Superior temporal gyrus (tissue), 1 donor: Measurements from ENCODE around the gene HSPA14.
"Not testable (repeated sequence)": the region's sequence is repeated elsewhere in the genome, so short reads cannot be mapped to it uniquely, and the experiment has no call there.

Experiments used
- DNase-seq: peaks from one replicate; pipeline ENCODE4 v3.0.0-alpha.2; 2016; ENCODE audit errors: extremely low spot score

The HSPA14 gene

GRCh38 chr10:14837757-14838581, at the start of gene HSPA14, which contains the start of the genes CDNF and MSANTD7:
HSPA14 (plus strand) TSS chr10:14838306; CDS start chr10:14838403, 97 bp downstream.
CDNF (minus strand) TSS chr10:14838037; CDS start chr10:14837946, 91 bp downstream.
MSANTD7 (plus strand) TSS chr10:14838306; CDS start chr10:14842285, 3,979 bp downstream.
- DNase-seq: peak; percentile 100

GRCh38 chr10:14798636-14799035, 39.5 kb upstream of the HSPA14 start:
- DNase-seq: no peak

GRCh38 chr10:14800397-14800796, 37.7 kb upstream of the HSPA14 start:
- no peak for DNase-seq

GRCh38 chr10:14801723-14802122, 36.4 kb upstream of the HSPA14 start:
- no peak for DNase-seq

DNA sequence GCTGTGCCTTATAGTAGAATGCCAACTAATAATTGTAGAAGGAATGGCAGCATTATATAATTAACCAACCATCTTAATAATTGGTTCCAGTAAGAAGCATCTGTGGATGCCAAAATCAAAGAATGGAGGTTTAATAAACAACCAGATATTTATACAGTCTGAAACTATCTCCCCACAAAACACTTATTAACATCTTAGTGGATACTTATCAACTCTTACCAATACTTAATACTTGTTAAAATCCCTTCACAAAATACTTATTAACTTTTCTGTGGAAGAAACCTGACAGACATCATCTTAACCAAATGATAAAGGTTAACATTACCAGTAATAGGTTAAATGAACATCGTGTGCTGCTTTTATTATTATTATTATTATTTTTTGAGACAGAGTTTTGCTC, 34.3 kb upstream of the HSPA14 start:
- no peak for DNase-seq

DNA sequence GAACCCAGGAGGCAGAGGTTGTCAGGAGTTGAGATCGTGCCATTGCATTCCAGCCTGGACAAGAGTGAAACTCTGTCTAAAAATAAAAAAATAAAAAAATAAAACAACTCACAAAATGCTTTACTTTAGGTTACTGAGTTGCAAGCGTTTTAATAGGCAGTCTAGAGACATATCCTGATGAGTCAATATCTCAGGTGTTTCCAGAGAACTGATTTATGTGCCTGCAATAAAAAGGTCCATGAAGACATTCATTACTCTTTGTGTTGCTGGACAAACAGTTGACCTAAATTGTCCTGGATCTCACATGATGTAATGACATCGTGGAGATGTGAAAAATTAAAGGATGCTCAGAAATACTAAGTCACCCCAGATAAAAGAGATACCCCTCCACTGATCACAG, 31.8 kb upstream of the HSPA14 start:
- DNase-seq: no peak

- no peak for DNase-seq
These were observed 26.8 kb upstream of the HSPA14 start for GRCh38 chr10:14810969-14811953.

DNA sequence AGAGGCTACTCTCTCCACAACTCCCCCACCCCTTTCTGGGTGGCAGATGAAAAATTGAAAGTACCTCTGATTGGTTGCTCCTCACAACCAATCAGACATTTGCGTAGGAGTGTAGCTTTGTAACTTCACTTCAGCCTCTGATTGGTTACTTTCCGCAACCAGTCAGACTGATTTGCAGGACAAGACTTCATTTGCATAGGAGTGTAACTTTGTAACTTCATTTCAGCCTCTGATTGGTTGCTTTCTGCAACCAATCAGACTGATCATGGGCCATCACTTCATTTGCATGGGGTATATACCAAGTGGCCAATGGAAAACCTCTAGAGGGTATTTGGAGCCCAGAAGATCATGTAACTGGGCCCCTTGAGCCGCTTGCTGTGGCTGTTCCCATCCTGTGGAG, 25.8 kb upstream of the HSPA14 start:
- DNase-seq: no peak

- no peak for DNase-seq
These were observed 22.4 kb upstream of the HSPA14 start for GRCh38 chr10:14815681-14816080.

- not testable (repeated sequence) for DNase-seq
These were observed 21.4 kb upstream of the HSPA14 start for GRCh38 chr10:14816717-14817116.

GRCh38 chr10:14820010-14820774, 17.9 kb upstream of the HSPA14 start:
- DNase-seq: no peak

DNA sequence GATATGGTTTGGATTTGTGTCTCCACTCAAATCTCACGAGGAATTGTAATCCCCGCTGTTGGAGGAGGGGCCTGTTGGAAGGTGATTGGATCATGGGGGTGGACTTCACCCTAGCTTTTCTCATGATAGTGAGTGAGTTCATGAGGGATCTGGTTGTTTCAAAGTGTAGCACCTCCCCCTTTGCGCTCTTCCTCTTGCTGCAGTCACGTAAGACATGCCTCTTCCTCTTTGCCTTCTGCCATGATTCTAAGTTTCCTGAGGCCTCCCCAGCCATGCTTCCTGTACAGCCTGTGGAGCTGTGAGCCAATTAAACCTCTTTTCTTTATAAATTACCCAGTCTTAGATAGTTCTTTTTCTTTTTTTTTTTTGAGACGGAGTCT, 17.3 kb upstream of the HSPA14 start:
- no peak for DNase-seq

DNA sequence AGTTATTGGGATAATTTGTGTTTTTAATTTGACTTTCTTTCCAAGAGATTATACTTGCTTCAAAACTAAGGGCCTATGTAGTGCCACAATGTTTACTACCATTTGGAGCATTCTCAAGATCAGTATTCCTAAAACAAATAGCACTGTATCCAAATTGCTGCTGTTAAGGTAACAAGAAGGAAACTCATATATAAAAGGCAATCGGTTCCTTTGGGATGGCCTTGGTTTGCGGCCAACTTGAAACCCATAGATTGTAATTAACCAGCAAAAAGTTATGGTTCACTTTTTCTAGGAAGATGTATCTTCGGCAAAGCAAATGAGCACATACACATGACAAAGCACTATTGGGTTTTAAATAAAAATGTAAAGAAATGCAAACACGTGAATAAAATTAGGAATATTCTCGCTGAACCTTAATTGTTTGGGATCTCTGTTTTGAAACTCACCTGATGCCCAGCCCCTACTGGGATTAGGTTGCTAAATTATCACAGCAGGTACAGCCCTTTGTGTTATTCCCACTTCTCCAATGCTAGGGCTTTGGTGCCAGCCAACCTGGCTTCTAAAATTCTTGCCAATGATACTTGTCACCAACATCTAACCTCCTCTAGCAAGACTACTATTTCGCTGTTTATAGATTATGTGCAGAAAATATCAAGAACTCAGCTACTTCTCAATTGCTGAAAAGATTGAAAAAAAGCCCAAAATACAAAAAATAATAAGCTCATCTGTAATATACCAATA, 16.3 kb upstream of the HSPA14 start:
- DNase-seq: no peak

DNA sequence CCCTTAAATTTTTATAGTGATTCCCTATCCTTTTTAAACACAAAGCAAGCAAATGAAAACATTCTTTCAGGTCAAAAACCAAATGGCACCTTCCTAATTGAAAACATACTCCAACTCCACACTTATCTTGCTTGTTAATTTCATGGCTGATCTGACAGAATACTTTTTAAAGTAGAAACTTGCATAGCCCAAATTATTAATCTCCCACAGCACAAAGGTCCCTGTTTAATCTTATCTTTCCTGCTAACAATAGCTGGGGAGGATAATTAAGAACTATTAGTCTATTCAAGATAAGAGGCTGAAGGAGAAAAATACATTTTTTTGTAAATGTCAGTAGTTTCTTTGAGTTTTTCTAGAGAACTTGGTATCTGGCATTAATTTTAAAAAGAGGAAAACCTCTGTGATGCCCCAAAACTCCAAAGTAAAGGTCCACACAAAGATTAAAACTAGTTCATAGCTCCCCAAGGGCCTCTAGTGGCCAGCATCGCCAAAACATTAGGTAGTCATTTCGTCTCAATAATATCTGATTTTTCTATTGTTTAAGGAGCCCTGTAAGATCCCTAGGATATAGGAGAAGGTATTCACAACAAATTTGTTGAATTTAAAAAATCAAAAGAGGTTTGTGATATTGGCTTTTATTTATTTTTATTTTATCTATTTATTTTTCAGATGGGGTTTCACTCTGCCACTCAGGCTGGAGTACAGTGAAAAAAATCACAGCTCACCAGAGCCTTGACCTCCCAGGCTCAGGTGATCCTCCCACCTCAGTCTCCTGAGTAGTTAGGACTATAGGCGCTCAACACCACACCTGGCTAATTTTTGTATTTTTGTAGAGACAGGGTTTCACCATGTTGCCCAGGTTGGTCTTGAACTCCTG, 15.0 kb upstream of the HSPA14 start:
- DNase-seq: peak; percentile 83

GRCh38 chr10:14823966-14824365, 14.1 kb upstream of the HSPA14 start:
- DNase-seq: no peak

DNA sequence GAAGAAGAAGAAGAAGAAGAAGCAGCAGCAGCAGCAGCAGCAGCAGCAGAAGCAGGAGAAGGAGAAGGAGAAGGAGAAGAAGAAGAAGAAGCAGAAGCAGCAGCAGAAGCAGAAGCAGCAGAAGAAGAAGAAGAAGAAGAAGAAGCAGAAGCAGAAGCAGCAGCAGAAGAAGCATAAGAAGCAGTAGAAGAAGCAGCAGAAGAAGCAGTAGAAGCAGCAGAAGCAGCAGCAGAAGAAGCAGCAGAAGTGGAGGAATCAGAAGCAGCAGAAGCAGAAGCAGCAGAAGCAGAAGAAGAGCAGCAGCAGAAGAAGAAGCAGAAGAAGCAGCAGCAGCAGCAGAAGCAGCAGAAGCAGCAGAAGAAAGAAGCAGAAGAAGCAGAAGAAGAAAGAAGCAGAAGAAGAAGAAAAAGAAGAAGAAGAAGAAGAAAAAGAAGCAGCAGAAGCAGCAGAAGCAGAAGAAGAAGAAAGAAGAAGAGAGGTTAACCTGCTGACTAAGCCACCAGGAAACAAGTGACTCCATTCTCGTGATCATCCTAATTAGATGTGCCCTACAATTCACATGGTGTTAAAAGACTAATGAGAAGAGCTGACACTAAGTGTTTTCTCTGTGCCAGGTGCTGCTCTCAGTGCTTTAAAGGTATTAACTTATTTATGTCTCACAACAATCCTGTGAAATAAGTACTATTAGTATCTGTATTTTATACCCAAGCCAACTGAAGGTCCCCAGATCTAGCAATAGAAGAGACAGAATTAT, 11.9 kb upstream of the HSPA14 start:
- no peak for DNase-seq

DNA sequence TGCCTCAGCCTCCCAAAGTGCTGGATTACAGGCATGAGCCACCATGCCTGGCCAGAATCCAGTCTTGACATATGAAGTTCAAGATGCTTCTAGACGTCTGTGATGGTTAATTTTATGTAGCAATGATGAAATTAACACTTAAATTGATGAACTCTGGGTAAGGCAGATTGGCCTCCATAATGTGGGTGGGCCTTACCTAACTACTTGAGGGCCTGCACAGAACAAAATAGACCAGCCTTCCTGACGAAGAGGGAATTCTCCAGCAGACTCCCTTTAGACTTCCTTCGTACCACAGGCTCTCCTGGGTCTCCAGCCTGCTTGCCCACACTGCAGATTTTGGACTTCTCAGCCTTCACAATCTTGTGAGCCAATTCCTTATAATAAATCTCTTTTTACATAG, 5.0 kb upstream of the HSPA14 start:
- no peak for DNase-seq

DNA sequence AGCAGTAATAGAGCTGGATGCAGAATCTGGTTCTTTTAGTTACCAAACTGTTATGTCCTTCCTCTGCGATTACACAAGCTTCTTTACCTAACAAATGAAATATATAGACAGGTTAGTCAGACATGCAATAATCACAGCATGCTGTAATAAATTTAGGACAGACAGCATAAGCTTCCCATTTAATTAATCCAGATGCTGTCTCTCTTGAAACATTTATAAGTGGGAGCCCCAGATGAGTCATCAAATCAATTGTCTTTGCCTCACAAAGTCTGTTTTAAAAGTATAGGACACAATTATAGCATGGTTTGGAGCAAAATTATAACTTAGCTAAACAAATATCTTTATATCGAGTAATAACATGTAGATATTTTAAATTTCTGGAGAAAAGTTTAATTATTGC, 1.9 kb upstream of the HSPA14 start:
- DNase-seq: no peak
